ENCODE data around the gene ARL6IP5.

Gene ARL6IP5

DNA sequence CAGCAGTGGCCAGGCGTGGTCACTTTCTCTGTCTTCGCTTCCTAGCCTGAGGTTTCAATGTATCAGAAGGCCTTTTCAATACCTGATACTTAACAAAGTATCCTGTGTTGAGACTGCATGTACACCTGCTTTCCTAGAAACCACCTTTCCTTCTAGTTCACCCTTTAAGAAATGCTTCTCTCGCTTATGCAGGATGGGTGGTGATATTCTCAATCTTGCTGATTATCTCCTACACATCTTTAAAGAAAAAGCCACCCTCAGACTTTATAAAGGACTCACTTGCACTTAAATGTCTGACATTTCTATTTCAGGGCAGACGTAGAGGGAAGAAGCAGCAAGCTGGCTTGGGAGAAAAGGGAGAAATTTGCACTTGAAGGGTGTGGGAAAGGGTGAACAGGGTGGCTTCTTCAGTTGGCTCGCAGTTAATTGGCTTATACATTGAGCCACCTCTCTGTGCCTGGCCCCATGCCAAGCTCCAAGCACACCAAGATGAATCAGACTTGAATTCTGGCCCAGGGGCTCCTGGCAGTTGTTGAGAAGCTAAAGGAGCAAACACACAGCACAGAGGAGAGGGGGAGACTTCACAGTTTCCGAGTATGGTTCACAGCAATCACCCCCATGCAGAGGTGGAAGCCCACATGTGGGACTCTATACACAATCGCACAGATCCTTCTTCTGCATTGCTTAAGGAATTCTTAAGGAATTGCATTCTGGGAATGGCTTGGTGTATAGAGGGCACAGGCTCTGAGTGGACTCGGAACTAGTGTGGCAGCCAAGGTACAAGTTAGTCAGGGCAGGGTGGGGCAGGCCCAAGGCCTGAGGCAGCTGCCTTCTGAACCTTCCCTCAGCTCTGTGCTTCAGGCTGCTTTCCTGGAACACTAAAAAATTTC, 1.3 kb downstream of the ARL6IP5 start:
- TF ChIP-seq, protein P1, sequence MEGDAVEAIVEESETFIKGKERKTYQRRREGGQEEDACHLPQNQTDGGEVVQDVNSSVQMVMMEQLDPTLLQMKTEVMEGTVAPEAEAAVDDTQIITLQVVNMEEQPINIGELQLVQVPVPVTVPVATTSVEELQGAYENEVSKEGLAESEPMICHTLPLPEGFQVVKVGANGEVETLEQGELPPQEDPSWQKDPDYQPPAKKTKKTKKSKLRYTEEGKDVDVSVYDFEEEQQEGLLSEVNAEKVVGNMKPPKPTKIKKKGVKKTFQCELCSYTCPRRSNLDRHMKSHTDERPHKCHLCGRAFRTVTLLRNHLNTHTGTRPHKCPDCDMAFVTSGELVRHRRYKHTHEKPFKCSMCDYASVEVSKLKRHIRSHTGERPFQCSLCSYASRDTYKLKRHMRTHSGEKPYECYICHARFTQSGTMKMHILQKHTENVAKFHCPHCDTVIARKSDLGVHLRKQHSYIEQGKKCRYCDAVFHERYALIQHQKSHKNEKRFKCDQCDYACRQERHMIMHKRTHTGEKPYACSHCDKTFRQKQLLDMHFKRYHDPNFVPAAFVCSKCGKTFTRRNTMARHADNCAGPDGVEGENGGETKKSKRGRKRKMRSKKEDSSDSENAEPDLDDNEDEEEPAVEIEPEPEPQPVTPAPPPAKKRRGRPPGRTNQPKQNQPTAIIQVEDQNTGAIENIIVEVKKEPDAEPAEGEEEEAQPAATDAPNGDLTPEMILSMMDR (IDR thresholded peaks at IDR 0.05; ENCODE audit: low read depth, low read length, missing control alignments), result no peak
- peak overlapping the region; percentile 79 for H3K4me3 ChIP-seq (replicated peaks; ENCODE audit: low read depth, low read length)
- peak; percentile 85 for DNase-seq (ENCODE audit: extremely low read depth, low read depth)

DNA sequence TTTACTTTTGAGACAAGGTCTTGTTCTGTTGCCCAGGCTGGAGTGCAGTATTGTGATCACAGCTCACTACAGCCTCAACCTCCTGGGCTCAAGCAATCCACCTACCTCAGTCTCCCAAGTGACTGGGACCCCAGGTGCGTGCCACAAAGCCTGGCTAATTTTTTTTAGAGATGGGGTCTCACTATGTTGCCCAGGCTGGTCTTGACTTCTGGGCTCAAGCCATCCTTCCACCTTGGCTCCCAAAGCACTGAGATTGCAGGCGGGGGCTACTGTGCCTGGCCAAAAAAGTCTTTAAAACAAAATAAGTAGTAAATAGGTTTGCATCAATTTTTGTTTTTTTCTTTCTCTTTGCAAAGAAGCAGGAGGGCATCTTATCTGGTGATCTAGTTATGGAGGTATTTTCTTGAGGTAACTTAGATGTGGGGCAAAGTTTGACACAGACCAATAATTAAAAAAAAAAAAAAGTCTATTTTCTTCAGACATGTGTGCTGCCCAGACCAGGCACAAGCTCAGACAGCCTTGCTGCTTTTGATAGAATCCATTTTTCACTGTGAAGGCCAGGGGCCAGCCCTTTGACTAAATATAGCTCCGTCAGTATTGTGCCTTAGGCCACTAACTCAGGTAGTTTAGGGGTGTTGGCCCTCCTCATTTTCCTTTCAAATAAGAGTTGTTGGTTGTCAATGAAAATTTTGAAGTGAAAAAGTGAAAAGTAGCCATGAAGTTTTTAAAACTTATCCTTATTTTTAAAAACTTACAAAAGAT, 2.5 kb downstream of the ARL6IP5 start:
- no peak for DNase-seq (ENCODE audit: extremely low read depth, low read depth)
- H3K4me3 ChIP-seq (replicated peaks; ENCODE audit: low read depth, low read length), result peak overlapping the region; percentile 79
- TF ChIP-seq, protein P1 (IDR thresholded peaks at IDR 0.05; ENCODE audit: low read depth, low read length, missing control alignments), result no peak

DNA sequence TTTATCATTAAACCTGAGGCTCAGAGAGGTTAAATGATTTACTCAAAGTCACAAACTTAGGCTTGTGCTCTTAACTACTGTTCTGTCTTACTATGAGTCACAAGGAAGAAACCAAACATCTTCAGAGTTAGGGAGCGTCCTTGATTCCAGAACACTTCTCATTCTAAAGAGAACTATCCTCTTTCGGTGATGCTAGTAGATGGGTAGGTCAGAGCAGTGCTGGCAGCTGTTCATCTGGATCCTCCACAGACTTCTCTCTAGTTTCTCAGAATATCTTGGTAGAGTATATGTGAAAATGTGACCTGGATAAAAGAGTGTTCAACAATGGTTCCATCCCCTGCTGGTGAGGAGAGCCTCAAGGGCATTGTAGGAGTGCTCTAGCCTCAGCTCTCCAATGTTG, 3.3 kb downstream of the ARL6IP5 start:
- H3K4me3 ChIP-seq (replicated peaks; ENCODE audit: low read depth, low read length), result no peak overlapping the region
- DNase-seq (ENCODE audit: extremely low read depth, low read depth), result no peak
- TF ChIP-seq, protein P1 (IDR thresholded peaks at IDR 0.05; ENCODE audit: low read depth, low read length, missing control alignments), result no peak

DNA sequence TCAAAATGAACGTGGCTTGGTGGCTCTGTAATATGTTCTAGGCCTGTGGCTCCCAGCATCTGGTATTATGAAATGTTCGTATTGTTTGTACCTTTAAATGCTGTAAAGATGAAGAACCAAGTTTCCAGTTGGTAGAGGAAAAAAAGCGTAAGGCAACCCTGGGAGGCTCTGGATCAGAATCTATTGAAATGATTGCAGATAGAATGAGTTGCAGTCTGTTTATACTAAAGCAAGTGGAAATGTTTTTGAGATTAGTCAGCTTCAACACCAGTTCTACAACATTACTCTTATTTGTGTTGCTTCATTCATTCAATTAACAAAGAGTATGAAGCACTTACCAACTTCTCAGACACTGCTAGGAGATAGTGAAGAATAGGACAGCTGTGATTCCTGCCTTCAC, 5.3 kb downstream of the ARL6IP5 start:
- no peak overlapping the region for H3K4me3 ChIP-seq (replicated peaks; ENCODE audit: low read depth, low read length)
- TF ChIP-seq, protein P1 (IDR thresholded peaks at IDR 0.05; ENCODE audit: low read depth, low read length, missing control alignments), result no peak
- DNase-seq (ENCODE audit: extremely low read depth, low read depth), result no peak

DNA sequence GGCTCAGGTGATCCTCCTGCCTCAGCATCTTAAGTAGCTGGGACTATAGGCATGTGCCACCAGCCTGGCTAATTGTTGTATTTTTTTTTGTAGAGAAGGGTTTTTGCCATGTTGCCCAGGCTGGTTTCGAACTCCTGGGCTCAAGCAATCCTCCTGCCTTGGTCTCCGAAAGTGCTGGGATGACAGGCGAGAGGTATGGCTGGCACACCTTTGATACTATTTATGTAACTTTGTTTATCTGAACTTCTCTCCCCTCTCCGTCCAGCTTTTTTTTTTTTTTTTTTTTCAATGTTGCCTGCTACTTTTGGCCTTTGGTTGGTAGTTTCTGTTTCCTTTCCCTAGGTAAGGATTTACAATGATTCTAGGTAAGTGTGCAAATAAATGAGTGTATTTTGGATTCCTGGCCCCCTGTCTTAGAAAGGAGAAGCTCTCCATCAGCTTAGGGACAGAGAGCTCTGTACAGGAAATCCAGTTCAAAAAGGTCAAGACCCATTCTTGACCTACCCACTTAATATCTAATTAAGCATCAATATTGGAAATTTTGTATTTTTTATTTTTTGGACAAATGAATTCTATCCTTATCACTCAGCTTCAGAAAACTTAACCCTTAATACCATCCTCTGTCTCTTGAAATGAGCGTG, 6.8 kb downstream of the ARL6IP5 start:
- no peak overlapping the region for H3K4me3 ChIP-seq (replicated peaks; ENCODE audit: low read depth, low read length)
- TF ChIP-seq, protein P1 (IDR thresholded peaks at IDR 0.05; ENCODE audit: low read depth, low read length, missing control alignments), result no peak
- DNase-seq (ENCODE audit: extremely low read depth, low read depth), result no peak

DNA sequence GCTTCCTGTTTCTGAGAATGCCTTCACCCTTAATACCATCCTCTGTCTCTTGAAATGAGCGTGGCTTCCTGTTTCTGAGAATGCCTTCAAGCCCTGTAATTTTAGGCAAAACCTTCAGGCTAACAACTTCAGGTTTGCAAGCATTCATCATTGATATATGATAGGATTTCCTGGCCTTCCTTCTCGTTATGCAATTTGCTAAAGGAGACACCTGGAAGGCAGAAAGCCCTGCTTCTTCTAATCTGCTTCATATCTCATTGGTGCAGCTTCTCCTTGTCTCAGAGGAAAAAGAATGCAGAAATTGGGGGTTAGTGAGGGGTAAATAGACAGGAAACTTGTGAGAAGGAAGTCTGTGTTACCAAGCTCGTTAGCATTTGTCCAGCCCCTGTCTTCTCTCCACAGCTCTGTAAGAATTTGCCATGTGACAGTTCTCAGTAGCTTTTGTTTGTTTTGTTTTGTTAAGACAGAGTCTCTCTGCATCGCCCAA, 7.3 kb downstream of the ARL6IP5 start:
- no peak overlapping the region for H3K4me3 ChIP-seq (replicated peaks; ENCODE audit: low read depth, low read length)
- no peak for DNase-seq (ENCODE audit: extremely low read depth, low read depth)
- TF ChIP-seq, protein P1 (IDR thresholded peaks at IDR 0.05; ENCODE audit: low read depth, low read length, missing control alignments), result no peak
